ENCODE results near the gene TAOK1.

TAOK1 gene

DNA sequence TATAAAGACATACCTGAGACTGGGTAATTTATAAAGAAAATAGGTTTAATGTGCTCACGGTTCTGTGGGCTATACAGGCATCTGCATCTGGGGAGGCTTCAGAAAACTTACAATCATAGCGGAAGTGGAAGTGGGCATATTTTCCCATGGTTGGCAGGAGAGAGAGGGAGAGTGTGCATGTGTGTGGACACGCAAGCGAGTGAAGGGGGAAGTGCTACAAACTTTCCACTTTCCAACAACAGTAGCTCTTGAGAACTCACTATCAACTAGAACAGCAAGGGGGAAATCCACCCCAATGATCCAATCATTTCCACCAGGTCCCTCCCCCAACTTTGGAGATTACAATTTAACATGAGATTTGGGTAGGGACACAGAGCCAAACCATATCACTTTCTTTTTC is 11.1 kb downstream of the TAOK1 start:
- H3K9me3 ChIP-seq (ENCODE audit: control insufficient read depth, low read length), result no peaks in the 10 kb centered on the region
- WGBS, 2 experiments (ENCODE audit: insufficient coverage in 2 of 2), result 97% methylated on average over 3 of the region's 4 CpGs; no CpG with 5 or more reads in 1 of the 2 experiments
- H3K36me3 ChIP-seq (ENCODE audit: control insufficient read depth, insufficient read depth, low read length), result peaks cover 71% of the 10 kb centered on the region

DNA sequence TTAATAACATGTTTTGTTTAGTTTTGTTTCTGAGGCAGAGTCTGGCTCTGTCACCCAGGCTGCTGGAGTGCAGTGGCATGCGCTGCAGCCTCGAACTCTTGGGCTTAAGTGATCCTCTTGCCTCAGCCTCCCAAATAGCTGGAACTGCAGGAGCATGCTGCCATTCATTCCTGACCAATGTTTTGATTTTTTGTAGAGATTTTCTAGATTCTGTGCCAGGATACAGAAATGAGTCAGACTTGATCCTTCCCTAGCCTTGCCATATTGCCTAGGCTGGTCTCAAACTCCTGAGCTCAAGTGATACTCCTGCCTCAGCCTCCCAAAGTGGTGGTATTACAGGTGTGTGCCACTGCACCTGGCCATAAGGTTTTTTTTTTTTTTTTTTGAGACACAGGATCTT is 17.7 kb downstream of the TAOK1 start:
- no peaks in the 10 kb centered on the region for H3K9me3 ChIP-seq (ENCODE audit: control insufficient read depth, low read length)
- H3K36me3 ChIP-seq (ENCODE audit: control insufficient read depth, insufficient read depth, low read length), result peaks cover 64% of the 10 kb centered on the region
- no peaks in the 10 kb centered on the region for H3K4me1 ChIP-seq (ENCODE audit: control insufficient read depth, insufficient read depth, low read length, poor library complexity, severe bottlenecking)
- no peak overlapping the region for H3K4me3 ChIP-seq (ENCODE audit: extremely low read depth, insufficient read depth, low read length, poor library complexity, severe bottlenecking)
- WGBS, 2 experiments (ENCODE audit: insufficient coverage in 2 of 2), result 100% methylated on average over 1 to 2 of the region's 2 CpGs
- H3K27ac ChIP-seq (ENCODE audit: low read depth, low read length, severe bottlenecking), result no peak overlapping the region

More for the DNA sequence above, 11.1 kb downstream of the TAOK1 start:
- H3K4me3 ChIP-seq (ENCODE audit: extremely low read depth, insufficient read depth, low read length, poor library complexity, severe bottlenecking), result no peak overlapping the region
- H3K27ac ChIP-seq (ENCODE audit: low read depth, low read length, severe bottlenecking), result no peak overlapping the region
- H3K4me1 ChIP-seq (ENCODE audit: control insufficient read depth, insufficient read depth, low read length, poor library complexity, severe bottlenecking), result no peaks in the 10 kb centered on the region

DNA sequence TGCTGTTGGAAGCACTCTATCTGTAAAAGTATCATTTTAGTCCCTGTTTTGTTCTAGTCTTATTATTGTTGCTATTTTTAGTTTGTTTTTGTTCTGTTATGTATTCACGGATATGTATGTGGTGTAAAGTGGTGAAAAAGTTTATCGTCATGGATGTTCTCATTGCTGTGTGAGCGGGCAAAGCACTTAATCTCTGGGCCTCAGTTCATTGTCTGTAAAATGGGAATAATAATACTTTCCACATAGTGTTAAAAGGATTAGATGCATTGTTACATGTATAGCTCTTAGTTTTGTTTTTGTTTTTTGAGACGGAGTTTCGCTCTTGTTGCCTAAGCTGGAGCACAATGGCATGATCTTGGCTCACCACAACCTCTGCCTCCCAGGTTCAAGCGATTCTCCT is 19.8 kb downstream of the TAOK1 start:
- H3K9me3 ChIP-seq (ENCODE audit: control insufficient read depth, low read length), result no peaks in the 10 kb centered on the region
- no peaks in the 10 kb centered on the region for H3K4me1 ChIP-seq (ENCODE audit: control insufficient read depth, insufficient read depth, low read length, poor library complexity, severe bottlenecking)
- H3K4me3 ChIP-seq (ENCODE audit: extremely low read depth, insufficient read depth, low read length, poor library complexity, severe bottlenecking), result no peak overlapping the region
- H3K36me3 ChIP-seq (ENCODE audit: control insufficient read depth, insufficient read depth, low read length), result peaks cover 57% of the 10 kb centered on the region
- no peak overlapping the region for H3K27ac ChIP-seq (ENCODE audit: low read depth, low read length, severe bottlenecking)
- WGBS, 2 experiments (ENCODE audit: insufficient coverage in 2 of 2), result 96 to 100% methylated on average over 4 to 6 of the region's 6 CpGs

DNA sequence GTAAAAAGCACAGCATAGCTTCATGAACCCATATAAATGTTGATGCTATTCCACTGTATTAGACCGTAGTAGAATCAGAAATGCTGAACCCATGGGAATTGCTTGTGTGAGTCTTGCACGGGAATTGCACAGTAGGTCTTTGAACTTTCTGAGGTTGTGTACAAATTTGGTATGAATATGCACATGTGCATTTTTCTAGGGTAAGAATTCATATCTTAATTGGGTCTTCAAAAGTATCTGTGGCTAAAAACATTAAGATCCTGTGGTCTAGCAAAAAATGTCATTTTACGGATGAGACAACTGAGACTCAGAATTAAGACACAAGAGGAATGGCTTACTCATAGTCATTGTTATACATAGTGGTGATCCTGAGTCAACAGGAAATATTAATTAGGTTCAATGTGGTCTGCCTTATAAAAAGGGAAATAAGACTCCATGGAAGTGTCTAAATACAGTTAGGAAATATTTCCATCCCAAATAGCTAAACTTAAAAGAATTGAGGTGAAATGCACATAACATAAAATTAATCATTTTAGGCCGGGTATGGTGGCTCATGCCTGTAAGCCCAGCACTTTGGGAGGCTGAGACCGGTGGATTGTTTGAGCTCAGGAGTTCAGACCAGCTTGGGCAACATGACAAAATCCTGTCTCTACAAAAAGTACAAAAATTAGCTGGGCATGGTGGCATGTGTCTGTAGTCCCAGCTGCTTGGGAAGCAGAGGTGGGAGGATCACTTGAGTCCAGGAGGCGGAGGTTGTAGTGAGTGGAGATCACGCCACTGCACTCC is 22.8 kb downstream of the TAOK1 start:
- Histone ChIP-seq H3K4me3 (ENCODE audit: extremely low read depth, insufficient read depth, low read length, poor library complexity, severe bottlenecking) (no peak overlapping the region), H3K36me3 (ENCODE audit: control insufficient read depth, insufficient read depth, low read length) (peaks cover 36% of the 10 kb centered on the region), H3K27ac (ENCODE audit: low read depth, low read length, severe bottlenecking) (no peak overlapping the region), H3K9me3 (ENCODE audit: control insufficient read depth, low read length) (no peaks in the 10 kb centered on the region), H3K4me1 (ENCODE audit: control insufficient read depth, insufficient read depth, low read length, poor library complexity, severe bottlenecking) (no peaks in the 10 kb centered on the region)
- 92 to 94% methylated on average over 4 of the region's 7 CpGs for WGBS, 2 experiments (ENCODE audit: insufficient coverage in 2 of 2)

DNA sequence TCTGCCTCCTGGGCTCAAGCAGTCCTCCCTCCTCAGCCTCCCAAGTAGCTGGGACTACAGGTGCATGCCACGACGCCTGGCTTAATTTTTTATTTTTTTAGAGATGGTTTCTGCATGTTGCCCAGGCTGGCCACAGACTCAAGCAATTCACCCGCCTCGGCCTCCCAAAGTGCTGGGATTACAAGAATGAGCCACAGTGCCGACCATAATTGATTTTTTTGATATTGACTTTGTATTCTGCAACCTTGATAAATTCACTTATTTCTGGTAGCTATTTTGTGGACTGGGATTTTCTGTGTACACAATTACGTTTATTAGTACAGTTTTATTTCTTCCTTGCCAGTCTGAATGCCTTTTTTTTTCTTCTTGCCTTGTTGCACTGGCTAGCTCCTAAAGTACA is 30.0 kb downstream of the TAOK1 start:
- Histone ChIP-seq H3K9me3 (ENCODE audit: control insufficient read depth, low read length) (no peaks in the 10 kb centered on the region), H3K4me3 (ENCODE audit: extremely low read depth, insufficient read depth, low read length, poor library complexity, severe bottlenecking) (no peak overlapping the region), H3K36me3 (ENCODE audit: control insufficient read depth, insufficient read depth, low read length) (peaks cover 61% of the 10 kb centered on the region), H3K27ac (ENCODE audit: low read depth, low read length, severe bottlenecking) (no peak overlapping the region), H3K4me1 (ENCODE audit: control insufficient read depth, insufficient read depth, low read length, poor library complexity, severe bottlenecking) (no peaks in the 10 kb centered on the region)
- 83 to 85% methylated on average over 2 of the region's 6 CpGs for WGBS, 2 experiments (ENCODE audit: insufficient coverage in 2 of 2)

DNA sequence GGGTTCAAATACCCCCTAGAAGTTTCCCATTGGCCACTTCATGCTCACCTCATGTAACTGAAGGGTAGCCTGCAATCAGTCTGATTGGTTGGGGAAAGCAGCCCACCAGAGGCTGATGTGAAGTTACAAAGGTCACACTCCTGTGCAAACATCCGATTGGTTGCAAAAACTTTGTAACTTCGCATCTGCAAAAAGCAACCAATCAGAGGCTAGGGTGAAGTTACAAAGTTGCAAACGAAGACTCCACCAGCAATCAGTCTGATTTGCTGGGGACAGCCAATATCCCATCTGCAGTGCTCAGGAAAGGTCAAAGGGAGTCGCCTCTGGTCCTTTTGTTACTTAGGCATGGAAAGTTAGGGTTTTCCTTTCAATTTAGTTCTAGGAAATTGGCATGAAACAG is 40.1 kb downstream of the TAOK1 start:
- peaks cover 26% of the 10 kb centered on the region for H3K36me3 ChIP-seq (ENCODE audit: control insufficient read depth, insufficient read depth, low read length)
- 94 to 98% methylated on average over 4 of the region's 4 CpGs for WGBS, 2 experiments (ENCODE audit: insufficient coverage in 2 of 2)
- H3K27ac ChIP-seq (ENCODE audit: low read depth, low read length, severe bottlenecking), result no peak overlapping the region
- no peaks in the 10 kb centered on the region for H3K9me3 ChIP-seq (ENCODE audit: control insufficient read depth, low read length)
- peaks cover 4% of the 10 kb centered on the region for H3K4me1 ChIP-seq (ENCODE audit: control insufficient read depth, insufficient read depth, low read length, poor library complexity, severe bottlenecking)
- no peak overlapping the region for H3K4me3 ChIP-seq (ENCODE audit: extremely low read depth, insufficient read depth, low read length, poor library complexity, severe bottlenecking)

DNA sequence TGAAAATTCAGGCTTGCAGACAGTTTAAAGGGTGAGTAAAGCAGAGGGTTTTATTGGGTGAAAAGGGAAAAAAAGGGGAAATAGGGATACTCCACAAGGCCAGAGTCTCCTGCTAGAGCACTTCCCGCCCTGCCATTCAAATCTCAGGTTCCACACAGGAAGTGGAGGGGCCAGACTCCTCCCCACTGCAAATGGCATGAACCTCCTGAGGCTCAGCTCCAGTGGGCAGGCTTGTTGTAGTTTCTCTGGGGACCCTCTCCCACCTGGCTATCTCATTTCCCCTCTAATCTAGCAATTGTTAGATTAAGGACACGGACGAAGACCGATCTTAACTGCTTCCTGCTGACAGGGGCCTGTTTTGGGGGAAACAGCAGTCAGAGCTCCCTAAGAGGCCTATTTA is 43.4 kb downstream of the TAOK1 start:
- WGBS, 2 experiments (ENCODE audit: insufficient coverage in 2 of 2), result 61 to 95% methylated on average over 2 to 4 of the region's 4 CpGs
- Histone ChIP-seq H3K4me1 (ENCODE audit: control insufficient read depth, insufficient read depth, low read length, poor library complexity, severe bottlenecking) (peaks cover 4% of the 10 kb centered on the region), H3K27ac (ENCODE audit: low read depth, low read length, severe bottlenecking) (peak overlapping the region; percentile 1), H3K9me3 (ENCODE audit: control insufficient read depth, low read length) (no peaks in the 10 kb centered on the region), H3K36me3 (ENCODE audit: control insufficient read depth, insufficient read depth, low read length) (peaks cover 19% of the 10 kb centered on the region), H3K4me3 (ENCODE audit: extremely low read depth, insufficient read depth, low read length, poor library complexity, severe bottlenecking) (no peak overlapping the region)

DNA sequence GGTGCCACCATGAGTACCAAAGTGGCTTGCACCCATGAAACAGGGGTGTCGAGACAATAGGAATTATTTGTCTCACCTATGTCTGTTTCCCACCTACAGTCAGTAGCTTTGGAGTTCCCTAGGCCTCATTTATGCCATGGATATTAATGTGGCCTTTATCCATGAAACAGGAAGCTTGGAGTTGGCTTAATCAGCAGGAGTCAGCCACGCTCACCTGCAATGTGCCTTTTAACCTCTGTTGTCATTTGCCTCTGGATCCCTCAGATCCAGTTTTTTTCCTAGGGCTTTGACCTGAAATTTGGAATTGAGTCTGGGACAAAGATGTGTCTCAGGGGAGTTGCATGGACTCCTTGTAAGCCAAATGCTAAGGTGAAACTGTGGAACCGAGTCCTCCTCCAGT is 44.4 kb downstream of the TAOK1 start:
- H3K36me3 ChIP-seq (ENCODE audit: control insufficient read depth, insufficient read depth, low read length), result peaks cover 19% of the 10 kb centered on the region
- 93 to 100% methylated on average over 2 to 3 of the region's 3 CpGs for WGBS, 2 experiments (ENCODE audit: insufficient coverage in 2 of 2)
- no peaks in the 10 kb centered on the region for H3K9me3 ChIP-seq (ENCODE audit: control insufficient read depth, low read length)
- peaks cover 4% of the 10 kb centered on the region for H3K4me1 ChIP-seq (ENCODE audit: control insufficient read depth, insufficient read depth, low read length, poor library complexity, severe bottlenecking)
- H3K4me3 ChIP-seq (ENCODE audit: extremely low read depth, insufficient read depth, low read length, poor library complexity, severe bottlenecking), result no peak overlapping the region
- no peak overlapping the region for H3K27ac ChIP-seq (ENCODE audit: low read depth, low read length, severe bottlenecking)

DNA sequence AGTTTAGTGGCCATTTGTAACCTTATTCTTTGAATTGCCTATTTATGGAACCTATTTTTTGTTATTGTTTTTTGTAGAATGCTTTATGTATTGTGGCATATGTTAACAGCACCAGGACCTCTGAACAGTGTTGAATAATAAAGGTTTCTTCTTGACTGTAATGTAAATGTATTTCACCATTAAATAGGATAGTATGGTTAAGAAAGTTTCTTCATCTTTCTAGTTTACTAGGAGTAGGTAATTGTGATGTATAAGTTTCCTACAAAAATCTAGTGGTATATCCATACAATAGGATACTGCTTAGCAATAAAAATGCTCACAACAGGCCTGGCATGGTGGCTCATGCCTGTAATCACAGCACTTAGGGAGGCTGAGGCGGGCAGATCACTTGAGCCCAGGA is 52.3 kb downstream of the TAOK1 start:
- Histone ChIP-seq H3K36me3 (ENCODE audit: control insufficient read depth, insufficient read depth, low read length) (peaks cover 11% of the 10 kb centered on the region), H3K9me3 (ENCODE audit: control insufficient read depth, low read length) (no peaks in the 10 kb centered on the region), H3K4me3 (ENCODE audit: extremely low read depth, insufficient read depth, low read length, poor library complexity, severe bottlenecking) (no peak overlapping the region), H3K27ac (ENCODE audit: low read depth, low read length, severe bottlenecking) (no peak overlapping the region), H3K4me1 (ENCODE audit: control insufficient read depth, insufficient read depth, low read length, poor library complexity, severe bottlenecking) (no peaks in the 10 kb centered on the region)
- 100% methylated on average over 1 of the region's 1 CpG; no CpG with 5 or more reads in 1 of the 2 experiments for WGBS, 2 experiments (ENCODE audit: insufficient coverage in 2 of 2)

DNA sequence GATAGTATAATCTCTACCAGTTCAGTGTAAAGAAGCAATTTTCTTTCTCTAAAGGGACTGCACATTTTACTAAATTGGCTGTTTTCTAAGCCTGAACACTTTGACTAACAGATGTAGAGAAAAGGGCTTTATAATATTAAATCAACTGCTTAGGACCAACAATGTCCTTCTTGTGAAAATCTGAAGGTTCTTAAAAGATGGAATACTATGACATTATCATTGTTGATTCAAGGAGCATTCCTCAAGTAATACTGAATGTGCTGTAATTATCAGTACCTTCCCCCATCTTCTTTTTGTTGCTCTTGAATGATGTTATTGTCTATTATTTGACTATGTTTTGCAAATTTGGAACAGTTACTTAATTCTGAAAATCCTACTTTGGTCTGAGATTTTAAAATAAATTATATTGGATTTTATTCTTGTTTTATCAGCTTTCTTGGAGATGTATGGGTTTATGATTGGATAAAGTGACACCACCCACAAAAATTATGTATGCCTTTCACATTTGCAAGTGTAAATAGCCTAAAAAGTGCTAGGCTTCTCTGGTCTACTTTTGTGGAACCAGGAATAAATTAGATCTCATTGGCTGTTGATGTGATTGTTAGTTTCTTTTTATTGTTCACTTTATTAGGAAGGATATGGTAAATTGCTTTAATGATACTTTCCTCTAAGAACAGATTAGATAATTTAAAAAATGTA is 53.0 kb downstream of the TAOK1 start:
- Histone ChIP-seq H3K36me3 (ENCODE audit: control insufficient read depth, insufficient read depth, low read length) (peaks cover 11% of the 10 kb centered on the region), H3K9me3 (ENCODE audit: control insufficient read depth, low read length) (no peaks in the 10 kb centered on the region), H3K27ac (ENCODE audit: low read depth, low read length, severe bottlenecking) (no peak overlapping the region), H3K4me3 (ENCODE audit: extremely low read depth, insufficient read depth, low read length, poor library complexity, severe bottlenecking) (no peak overlapping the region), H3K4me1 (ENCODE audit: control insufficient read depth, insufficient read depth, low read length, poor library complexity, severe bottlenecking) (no peaks in the 10 kb centered on the region)

DNA sequence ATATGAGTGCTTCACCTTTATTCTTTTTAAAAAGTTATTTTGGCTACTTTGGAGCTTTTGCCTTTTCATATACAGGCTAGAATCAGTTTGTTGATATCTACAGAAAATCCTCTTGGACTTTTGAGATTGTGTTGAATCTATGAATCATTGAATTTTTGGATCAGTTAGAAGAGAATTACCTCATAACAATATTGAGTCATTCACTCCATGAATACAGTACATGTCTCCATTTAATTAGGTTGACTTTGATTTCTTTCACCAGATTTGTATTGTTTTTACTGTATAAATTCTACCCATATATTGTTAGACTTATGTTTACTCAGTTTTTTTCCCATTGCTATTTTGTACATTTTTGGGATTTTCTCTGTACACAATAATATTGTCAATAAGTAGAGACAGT is 54.4 kb downstream of the TAOK1 start:
- Histone ChIP-seq H3K4me3 (ENCODE audit: extremely low read depth, insufficient read depth, low read length, poor library complexity, severe bottlenecking) (no peak overlapping the region), H3K4me1 (ENCODE audit: control insufficient read depth, insufficient read depth, low read length, poor library complexity, severe bottlenecking) (no peaks in the 10 kb centered on the region), H3K36me3 (ENCODE audit: control insufficient read depth, insufficient read depth, low read length) (peaks cover 8% of the 10 kb centered on the region), H3K9me3 (ENCODE audit: control insufficient read depth, low read length) (no peaks in the 10 kb centered on the region), H3K27ac (ENCODE audit: low read depth, low read length, severe bottlenecking) (no peak overlapping the region)

All from mesodermal cell (in vitro differentiated cells).